GM20431 (cell line): ENCODE measurements around the gene ADGRB3.
"Not testable (repeated sequence)": the region's sequence is repeated elsewhere in the genome, so short reads cannot be mapped to it uniquely, and the experiment has no call there.

ENCODE experiments used
- in situ Hi-C: fragments of 300-500 bp; cut with MseI, MboI; formaldehyde crosslinking; loops from one replicate; pipeline ENCODE4 v1.15.0; 2020; ENCODE audit warnings: low sequenced_read_pairs; ENCODE audit not compliant: unreplicated experiment

ADGRB3 gene

GRCh38 chr6:69096681-69097080, 461.6 kb downstream of the ADGRB3 start:
- in situ Hi-C loops = no loop called here

- in situ Hi-C loops = no loop called here
Observed at GRCh38 chr6:69097948-69098347, 462.9 kb downstream of the ADGRB3 start.

GRCh38 chr6:69098910-69099309, 463.8 kb downstream of the ADGRB3 start:
- in situ Hi-C loops = no loop called here

GRCh38 chr6:69100772-69101171, 465.7 kb downstream of the ADGRB3 start:
- in situ Hi-C loops = no loop called here

- in situ Hi-C loops = no loop called here
Observed at GRCh38 chr6:69102416-69102815, 467.3 kb downstream of the ADGRB3 start.

- in situ Hi-C loops = no loop called here
Observed at GRCh38 chr6:69105288-69105687, 470.2 kb downstream of the ADGRB3 start.

- in situ Hi-C loops = no loop called here
Observed at GRCh38 chr6:69106511-69106910, 471.4 kb downstream of the ADGRB3 start.

- in situ Hi-C loops = no loop called here
Observed at GRCh38 chr6:69111301-69111700, 476.2 kb downstream of the ADGRB3 start.

- in situ Hi-C loops = no loop called here
Observed at GRCh38 chr6:69116658-69117057, 481.6 kb downstream of the ADGRB3 start.

- in situ Hi-C loops = not testable (repeated sequence)
Observed at GRCh38 chr6:69121461-69122406, 486.7 kb downstream of the ADGRB3 start.

- in situ Hi-C loops = no loop called here
Observed at GRCh38 chr6:69122407-69122773, 487.3 kb downstream of the ADGRB3 start.

GRCh38 chr6:69128411-69128810, 493.3 kb downstream of the ADGRB3 start:
- in situ Hi-C loops = no loop called here

GRCh38 chr6:69129046-69129445, 494.0 kb downstream of the ADGRB3 start:
- in situ Hi-C loops = no loop called here

GRCh38 chr6:69135927-69136326, 500.8 kb downstream of the ADGRB3 start:
- in situ Hi-C loops = no loop called here

- in situ Hi-C loops = no loop called here
Observed at GRCh38 chr6:69138148-69138547, 503.1 kb downstream of the ADGRB3 start.

GRCh38 chr6:69138893-69139494, 503.9 kb downstream of the ADGRB3 start:
- in situ Hi-C loops = no loop called here

GRCh38 chr6:69145062-69145461, 510.0 kb downstream of the ADGRB3 start:
- in situ Hi-C loops = no loop called here

GRCh38 chr6:69146385-69146784, 511.3 kb downstream of the ADGRB3 start:
- in situ Hi-C loops = no loop called here

- in situ Hi-C loops = no loop called here
Observed at GRCh38 chr6:69155467-69155866, 520.4 kb downstream of the ADGRB3 start.

GRCh38 chr6:69162811-69163210, 527.7 kb downstream of the ADGRB3 start:
- in situ Hi-C loops = no loop called here

GRCh38 chr6:69164564-69165229, 529.6 kb downstream of the ADGRB3 start:
- in situ Hi-C loops = no loop called here
